Heart left ventricle (tissue), 16 donors: ENCODE measurements around the gene TIGD4. TPM values are rescaled to one million over a fixed set of nuclear protein-coding genes. Genes with fewer than 3 reads are reported as not detected.

Experiments
- ATAC-seq, 4 donors: fragments of 200-7000 bp; cut with Tn5 transposase; one replicate each; pipeline ENCODE4 v1.9.1; 2020 to 2022; ENCODE audit warnings: moderate library complexity in 4 of 4, mild to moderate bottlenecking in 3 of 4, moderate number of reproducible peaks in 1 of 4
- DNase-seq, 5 donors: peaks; one replicate each; pipeline ENCODE4 v3.0.0-alpha.2; 2020
- H3K27ac ChIP-seq, 12 donors: fragments of 200-600 bp; sonication (generic) in 4 of 12; one replicate each; pipeline versions ENCODE4 v1.5.0 to v1.8.0; 2016 to 2022; ENCODE audit warnings: mild to moderate bottlenecking in 2 of 12
- H3K27me3 ChIP-seq, 9 donors: fragments of 200-600 bp; sonication (generic) in 2 of 9; one replicate each; pipeline versions ENCODE4 v1.5.1 to v1.8.0; 2016 to 2022; ENCODE audit warnings: mild to moderate bottlenecking in 3 of 9
- H3K36me3 ChIP-seq, 9 donors: fragments of 200-600 bp; sonication (generic) in 2 of 9; one replicate each; pipeline versions ENCODE4 v1.5.0 to v1.8.0; 2018 to 2022; ENCODE audit warnings: mild to moderate bottlenecking in 2 of 9
- H3K4me1 ChIP-seq, 12 donors: fragments of 200-600 bp; sonication (generic) in 4 of 12; one replicate each; pipeline versions ENCODE4 v1.5.0 to v1.8.0; 2016 to 2022; ENCODE audit warnings: mild to moderate bottlenecking in 3 of 12
- H3K4me3 ChIP-seq, 12 donors: fragments of 200-600 bp; sonication (generic) in 4 of 12; one replicate each; pipeline versions ENCODE4 v1.5.0 to v1.8.0; 2017 to 2022; ENCODE audit warnings: mild to moderate bottlenecking in 9 of 12, moderate library complexity in 4 of 12
- H3K9me3 ChIP-seq, 12 donors: fragments of 200-600 bp; sonication (generic) in 4 of 12; one replicate each; pipeline versions ENCODE4 v1.5.0 to v1.8.0; 2016 to 2022; ENCODE audit warnings: mild to moderate bottlenecking in 1 of 12
- POLR2A ChIP-seq, 2 donors: fragments of 450-650 bp; IDR thresholded peaks; one replicate each; pipeline ENCODE4 v1.6.1; 2017; ENCODE audit warnings: antibody characterized with exemption in 2 of 2, mild to moderate bottlenecking in 2 of 2, moderate library complexity in 2 of 2
- WGBS, 4 donors: extraction: QIAGEN DNeasy Blood & Tissue Kit in 2 of 4; methylation state at CpG; one replicate each; pipeline versions ENCODE4 v1.1.5 to v1.1.7; 2013 to 2018; 5-methylcytosine and 5-hydroxymethylcytosine counted together
- intact Hi-C, 10 donors: fragments of 100-400 bp; cut with DNase I; formaldehyde crosslinking; loops; one replicate each; pipeline versions ENCODE4 v1.11.1 to v1.14.2; 2022
- polyA plus RNA-seq, 2 donors: library from polyadenylated mRNA; stranded (reverse); fragments of 200-250 nt; gene quantifications; one replicate each; pipeline ENCODE4 v1.2.3, GENCODE V29; 2013
- total RNA-seq, 9 donors: library from RNA; depleted of rRNA in 2 of 9; stranded (reverse); fragments of >200 nt in 2 of 9; fragmentation: NEBNext Ultra II Directional in 3 of 9; extraction: Animal tissue kit (Norgen Biotek cat#: 25700) in 3 of 9; gene quantifications; one replicate each; pipeline versions ENCODE4 v1.1.0 to v1.2.4, GENCODE V29; 2016 to 2023
- TF ChIP-seq, protein P1 (sequence below), 12 donors: fragments of 200-600 bp; sonication (generic) in 4 of 12; IDR thresholded peaks; one replicate each; pipeline versions ENCODE4 v1.5.0 to v1.8.0; 2018 to 2022; ENCODE audit warnings: antibody characterized with exemption in 12 of 12, mild to moderate bottlenecking in 5 of 12
- donor health status: ischemic (EF 13 %, LVEDD 7.1; RV severe dilation, severe dysfunction).
- donor health status: healthy with polysubstance abuse.
- donor health status: DM: no; HTN: yes; CAD: no.
- donor health status: DM: no; HTN: no; CAD: no.
- donor health status: ischemic (EF 25% LVEDD 6.9; RV normal size, moderate dysfunction).
- donor health status: ischemic (EF 25% LVEDD 5.7; RV mildly dilated, moderate dysfunction).
- donor health status: healthy.
- donor health status: DM: yes; HTN: yes; CAD: no.
- donor health status: ischemic (EF 35%, LVEDD 5.7; RV mildly dilated, moderate dysfunction).
- donor health status: nonischemic (EF 11% LVEDD 7.7; RV severe dilation, severe dysfunction).
- donor health status: DM: yes; HTN: yes; CAD: no.
- donor health status: PGD.
- donor health status: ischemic (EF 29% LVEDD 5.4; RV normal size, mild dysfunction).
- donor health status: nonischemic (EF 23%, LVEDD 6.1; RV moderate dilation, normal function).

TIGD4 gene
- total and polyA plus RNA-seq, 11 donors: 0.15 to 0.50 (median 0.32) TPM; not detected in 1

DNA sequence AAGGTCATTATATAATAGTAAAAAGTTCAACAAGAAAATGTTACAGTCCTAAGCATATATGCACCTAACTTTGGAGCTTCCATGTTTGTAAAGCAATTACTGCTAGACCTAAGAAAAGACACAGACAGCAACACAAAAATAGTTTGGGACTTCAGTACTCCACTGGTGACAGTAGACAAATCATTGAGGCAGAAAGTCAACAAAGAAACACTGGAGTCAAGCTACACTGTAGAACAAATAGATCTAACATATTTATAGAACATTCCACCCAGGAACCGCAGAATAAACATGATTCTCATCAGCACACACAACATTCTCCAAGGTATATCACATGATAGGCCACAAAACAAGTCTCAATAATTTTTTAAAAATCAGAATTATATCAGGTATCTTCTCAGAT is 42.8 kb upstream of the TIGD4 start:
- Histone ChIP-seq H3K9me3 (peaks cover 0 to 21% (median under 1%) of the 10 kb centered on the region in 12 donors), H3K27ac (no peak overlapping the region), H3K36me3 (peaks cover 0 to 4% (median 0%) of the 10 kb centered on the region in 9 donors), H3K4me1 (peaks cover 0 to 8% (median 0%) of the 10 kb centered on the region in 12 donors), H3K4me3 (no peak overlapping the region), H3K27me3 (no peaks in the 10 kb centered on the region)
- no peak for ATAC-seq
- no peak for DNase-seq
- intact Hi-C loops: no loop called here
- WGBS, 4 donors: 94 to 100% (median 98%) methylated on average over 1 of the region's 1 CpG
- no peak for TF ChIP-seq POLR2A (IDR thresholded peaks at IDR 0.05)
- TF ChIP-seq, protein P1, sequence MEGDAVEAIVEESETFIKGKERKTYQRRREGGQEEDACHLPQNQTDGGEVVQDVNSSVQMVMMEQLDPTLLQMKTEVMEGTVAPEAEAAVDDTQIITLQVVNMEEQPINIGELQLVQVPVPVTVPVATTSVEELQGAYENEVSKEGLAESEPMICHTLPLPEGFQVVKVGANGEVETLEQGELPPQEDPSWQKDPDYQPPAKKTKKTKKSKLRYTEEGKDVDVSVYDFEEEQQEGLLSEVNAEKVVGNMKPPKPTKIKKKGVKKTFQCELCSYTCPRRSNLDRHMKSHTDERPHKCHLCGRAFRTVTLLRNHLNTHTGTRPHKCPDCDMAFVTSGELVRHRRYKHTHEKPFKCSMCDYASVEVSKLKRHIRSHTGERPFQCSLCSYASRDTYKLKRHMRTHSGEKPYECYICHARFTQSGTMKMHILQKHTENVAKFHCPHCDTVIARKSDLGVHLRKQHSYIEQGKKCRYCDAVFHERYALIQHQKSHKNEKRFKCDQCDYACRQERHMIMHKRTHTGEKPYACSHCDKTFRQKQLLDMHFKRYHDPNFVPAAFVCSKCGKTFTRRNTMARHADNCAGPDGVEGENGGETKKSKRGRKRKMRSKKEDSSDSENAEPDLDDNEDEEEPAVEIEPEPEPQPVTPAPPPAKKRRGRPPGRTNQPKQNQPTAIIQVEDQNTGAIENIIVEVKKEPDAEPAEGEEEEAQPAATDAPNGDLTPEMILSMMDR (IDR thresholded peaks at IDR 0.05): no peak

DNA sequence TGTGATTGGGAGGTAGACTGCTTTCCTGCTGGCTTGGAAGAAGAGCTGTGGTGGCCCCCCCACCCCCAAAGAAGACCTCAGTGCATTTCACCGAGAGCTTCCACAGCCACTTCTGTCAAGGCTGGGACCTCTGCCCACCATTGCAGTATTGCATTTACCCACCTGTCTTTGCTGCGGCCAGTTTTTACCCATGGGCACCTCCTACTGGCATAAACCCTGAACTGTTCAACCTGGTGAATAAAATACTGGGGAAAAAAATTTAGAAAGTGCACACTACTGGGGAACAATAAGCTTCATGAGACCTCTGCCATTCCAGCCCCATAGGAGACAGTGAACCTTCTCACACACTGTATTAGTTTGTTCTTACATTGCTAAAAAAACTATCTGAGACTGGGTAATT is 40.5 kb upstream of the TIGD4 start:
- Histone ChIP-seq H3K27ac (no peak overlapping the region), H3K36me3 (peaks cover 0 to 4% (median 0%) of the 10 kb centered on the region in 9 donors), H3K27me3 (no peaks in the 10 kb centered on the region), H3K9me3 (peaks cover 0 to 18% (median 3%) of the 10 kb centered on the region in 12 donors), H3K4me1 (peaks cover 0 to 16% (median 0%) of the 10 kb centered on the region in 12 donors), H3K4me3 (no peak overlapping the region)
- intact Hi-C loops: no loop called here
- WGBS, 4 donors: 95 to 99% (median 95%) methylated on average over 2 of the region's 2 CpGs
- DNase-seq (no peak), ATAC-seq (no peak)
- no peak for TF ChIP-seq POLR2A (IDR thresholded peaks at IDR 0.05)
- TF ChIP-seq, protein P1 (IDR thresholded peaks at IDR 0.05): no peak

DNA sequence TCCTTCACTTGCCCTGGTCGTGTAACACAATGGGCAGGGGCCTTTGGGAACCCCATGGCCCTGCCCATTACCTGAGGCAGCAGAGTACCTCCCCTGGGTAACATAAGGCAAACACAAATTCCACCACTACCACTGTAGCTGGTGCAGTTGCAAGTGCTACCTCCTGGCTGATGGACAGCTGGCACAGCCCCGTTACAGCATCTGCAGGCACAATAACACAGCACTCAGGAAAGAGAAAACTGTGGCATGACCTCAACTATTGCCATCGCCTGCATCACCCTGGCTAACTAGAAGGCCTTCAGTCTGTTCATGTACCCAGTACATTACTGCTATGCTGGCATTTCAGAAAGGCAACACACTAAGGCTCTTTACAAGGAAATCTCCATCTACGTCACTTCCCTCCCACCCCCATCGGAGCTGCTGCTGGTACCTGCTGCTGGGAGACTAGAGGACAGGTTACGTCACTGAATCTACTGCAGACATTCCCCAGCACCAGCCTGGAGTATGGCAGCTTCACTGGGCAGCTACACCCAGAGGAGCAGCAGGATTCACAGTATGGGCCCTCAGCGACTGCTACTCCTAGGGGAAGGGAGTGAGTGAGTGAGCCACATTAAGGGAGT is 39.6 kb upstream of the TIGD4 start:
- Histone ChIP-seq H3K4me3 (no peak overlapping the region), H3K36me3 (peaks cover 0 to 6% (median 0%) of the 10 kb centered on the region in 9 donors), H3K9me3 (peaks cover 0 to 23% (median 6%) of the 10 kb centered on the region in 12 donors), H3K27me3 (no peaks in the 10 kb centered on the region), H3K4me1 (peaks cover 0 to 16% (median 0%) of the 10 kb centered on the region in 12 donors), H3K27ac (no peak overlapping the region)
- DNase-seq (peak in 1 of 5 donors; percentile 38), ATAC-seq (peak in 1 of 4 donors; percentile 64)
- intact Hi-C loops: no loop called here
- no peak for TF ChIP-seq POLR2A (IDR thresholded peaks at IDR 0.05)
- TF ChIP-seq, protein P1 (IDR thresholded peaks at IDR 0.05): no peak
- WGBS, 4 donors: 79 to 92% (median 87%) methylated on average over 6 to 7 of the region's 7 CpGs

DNA sequence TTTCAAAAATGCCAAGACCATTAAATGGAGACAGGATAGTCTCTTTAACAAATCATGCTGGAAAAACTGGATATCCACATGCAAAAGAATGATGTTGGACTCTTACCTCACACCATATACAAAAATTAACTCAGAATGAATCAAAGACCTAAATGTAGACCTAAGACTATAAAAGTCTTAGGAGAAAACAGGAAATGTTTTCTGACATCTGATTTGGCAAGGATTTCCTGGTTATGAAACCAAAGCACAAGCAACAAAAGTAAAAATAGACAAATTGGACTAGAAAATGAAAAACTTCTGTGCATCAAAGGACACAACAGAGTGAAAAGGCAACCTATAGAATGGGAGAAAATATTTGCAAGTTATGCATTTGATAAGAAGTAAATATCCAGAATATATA is 37.8 kb upstream of the TIGD4 start:
- H3K9me3 ChIP-seq: peaks cover 0 to 37% (median 6%) of the 10 kb centered on the region in 12 donors
- no peak for ATAC-seq
- intact Hi-C loops: no loop called here
- H3K4me3 ChIP-seq: no peak overlapping the region
- no peak for DNase-seq
- H3K36me3 ChIP-seq: peaks cover 0 to 9% (median 0%) of the 10 kb centered on the region in 9 donors
- no peak for TF ChIP-seq POLR2A (IDR thresholded peaks at IDR 0.05)
- TF ChIP-seq, protein P1 (IDR thresholded peaks at IDR 0.05): no peak
- H3K27ac ChIP-seq: no peak overlapping the region
- H3K27me3 ChIP-seq: no peaks in the 10 kb centered on the region
- H3K4me1 ChIP-seq: peaks cover 0 to 16% (median 0%) of the 10 kb centered on the region in 12 donors
